Colonic mucosa (tissue), 4 donors: ENCODE measurements around the gene TTC17. TPM values are rescaled to one million over a fixed set of nuclear protein-coding genes. Genes with fewer than 3 reads are reported as not detected.

Experiments used
- DNase-seq: peaks from one replicate; pipeline ENCODE4 v3.0.0-alpha.2; 2020
- H3K27ac ChIP-seq: fragments of 200-600 bp; one replicate; pipeline ENCODE4 v1.8.0; 2021
- H3K27me3 ChIP-seq: fragments of 200-600 bp; one replicate; pipeline ENCODE4 v1.8.0; 2021
- H3K36me3 ChIP-seq: fragments of 200-600 bp; one replicate; pipeline ENCODE4 v1.8.0; 2021
- H3K4me1 ChIP-seq: fragments of 200-600 bp; one replicate; pipeline ENCODE4 v1.8.0; 2021; ENCODE audit warnings: mild to moderate bottlenecking
- H3K4me3 ChIP-seq: fragments of 200-600 bp; one replicate; pipeline ENCODE4 v1.8.0; 2021
- H3K9ac ChIP-seq, 2 donors: one replicate each; pipeline ENCODE4 v1.7.0; 2013; ENCODE audit warnings: control low read depth in 2 of 2, low read depth in 2 of 2, low read length in 2 of 2
- H3K9me3 ChIP-seq: fragments of 200-600 bp; one replicate; pipeline ENCODE4 v1.8.0; 2021
- CTCF ChIP-seq: fragments of 200-600 bp; IDR thresholded peaks from one replicate; pipeline ENCODE4 v1.8.0; 2022; ENCODE audit warnings: antibody characterized with exemption, mild to moderate bottlenecking
- intact Hi-C: fragments of 100-400 bp; cut with DNase I; formaldehyde crosslinking; loops from one replicate; pipeline ENCODE4 v1.14.1; 2022
- total RNA-seq, 2 donors: library from RNA; stranded (reverse); fragmentation: NEBNext Ultra II Directional in 1 of 2; extraction: Animal tissue kit (Norgen Biotek cat#: 25700) in 1 of 2; gene quantifications; one replicate each; pipeline ENCODE4 v1.2.1, GENCODE V29; 2021
- donor health status: healthy.
- donor health status: DM: no; HTN: no; CAD: no.
- donor health status: DM: no; HTN: no; CAD: no.

TTC17 gene
- total RNA-seq, 2 donors from 2014 or later = 48.6 to 56.5 TPM

GRCh38 chr11:43493431-43493830 lies 134.7 kb downstream of the TTC17 start:
- no peaks in the 10 kb centered on the region for H3K9me3 ChIP-seq
- no peaks in the 10 kb centered on the region for H3K4me1 ChIP-seq
- intact Hi-C loops = no loop called here
- no peak for DNase-seq
- H3K4me3 ChIP-seq = no peak overlapping the region
- no peak overlapping the region for H3K9ac ChIP-seq
- peaks cover 10% of the 10 kb centered on the region for H3K36me3 ChIP-seq
- no peak for TF ChIP-seq CTCF
- no peak overlapping the region for H3K27ac ChIP-seq
- H3K27me3 ChIP-seq = no peaks in the 10 kb centered on the region

- H3K27ac ChIP-seq = no peak overlapping the region
- no peaks in the 10 kb centered on the region for H3K4me1 ChIP-seq
- no peaks in the 10 kb centered on the region for H3K27me3 ChIP-seq
- no peak overlapping the region for H3K9ac ChIP-seq
- H3K9me3 ChIP-seq = no peaks in the 10 kb centered on the region
- no peak for TF ChIP-seq CTCF
- no peak for DNase-seq
- intact Hi-C loops = no loop called here
- H3K36me3 ChIP-seq = peaks cover 10% of the 10 kb centered on the region
- no peak overlapping the region for H3K4me3 ChIP-seq
Observed at GRCh38 chr11:43497144-43497543, 138.4 kb downstream of the TTC17 start.

- Histone ChIP-seq H3K27me3 (no peaks in the 10 kb centered on the region), H3K9ac (no peak overlapping the region), H3K4me1 (no peaks in the 10 kb centered on the region), H3K27ac (no peak overlapping the region), H3K9me3 (no peaks in the 10 kb centered on the region), H3K36me3 (no peaks in the 10 kb centered on the region), H3K4me3 (no peak overlapping the region)
- no peak for TF ChIP-seq CTCF
- intact Hi-C loops = no loop called here
- DNase-seq = no peak
Observed at GRCh38 chr11:43498561-43498960, 139.8 kb downstream of the TTC17 start.

- intact Hi-C loops = no loop called here
- TF ChIP-seq CTCF = no peak
- H3K4me3 ChIP-seq = no peak overlapping the region
- no peak overlapping the region for H3K27ac ChIP-seq
- no peak for DNase-seq
- H3K9me3 ChIP-seq = no peaks in the 10 kb centered on the region
- no peaks in the 10 kb centered on the region for H3K27me3 ChIP-seq
- H3K4me1 ChIP-seq = no peaks in the 10 kb centered on the region
- H3K9ac ChIP-seq = no peak overlapping the region
- no peaks in the 10 kb centered on the region for H3K36me3 ChIP-seq
Observed at GRCh38 chr11:43503417-43503816, 144.7 kb downstream of the TTC17 start.

GRCh38 chr11:43504316-43504950 lies 145.7 kb downstream of the TTC17 start:
- intact Hi-C loops = no loop called here

More at GRCh38 chr11:43504316-43504950, 145.7 kb downstream of the TTC17 start:
- Histone ChIP-seq H3K27me3 (no peaks in the 10 kb centered on the region), H3K27ac (no peak overlapping the region), H3K36me3 (no peaks in the 10 kb centered on the region), H3K4me3 (no peak overlapping the region), H3K9me3 (no peaks in the 10 kb centered on the region), H3K9ac (no peak overlapping the region), H3K4me1 (no peaks in the 10 kb centered on the region)
- DNase-seq = no peak
- peak; percentile 16 for TF ChIP-seq CTCF
